D721Med (cell line): ENCODE measurements around the gene MON1A.

Source experiments
- DNase-seq: peaks from one replicate; pipeline ENCODE4 v3.0.0; 2011; ENCODE audit warnings: low spot score; ENCODE audit not compliant: insufficient read length
- FAIRE-seq: peaks from 2 replicates; lab custom pipeline; 2011; peaks lifted over from hg19 to GRCh38; lab: Jason Lieb, UNC
- TF ChIP-seq, protein P1 (sequence below): IDR thresholded peaks from 2 replicates; pipeline ENCODE4 v1.5.1; 2012; ENCODE audit warnings: mild to moderate bottlenecking, control low read depth; ENCODE audit not compliant: insufficient read depth; ENCODE audit errors: missing control alignments

The MON1A gene

GRCh38 chr3:49872801-49873281 is 56.8 kb downstream of the MON1A start:
- no peak for DNase-seq
- TF ChIP-seq, protein P1, sequence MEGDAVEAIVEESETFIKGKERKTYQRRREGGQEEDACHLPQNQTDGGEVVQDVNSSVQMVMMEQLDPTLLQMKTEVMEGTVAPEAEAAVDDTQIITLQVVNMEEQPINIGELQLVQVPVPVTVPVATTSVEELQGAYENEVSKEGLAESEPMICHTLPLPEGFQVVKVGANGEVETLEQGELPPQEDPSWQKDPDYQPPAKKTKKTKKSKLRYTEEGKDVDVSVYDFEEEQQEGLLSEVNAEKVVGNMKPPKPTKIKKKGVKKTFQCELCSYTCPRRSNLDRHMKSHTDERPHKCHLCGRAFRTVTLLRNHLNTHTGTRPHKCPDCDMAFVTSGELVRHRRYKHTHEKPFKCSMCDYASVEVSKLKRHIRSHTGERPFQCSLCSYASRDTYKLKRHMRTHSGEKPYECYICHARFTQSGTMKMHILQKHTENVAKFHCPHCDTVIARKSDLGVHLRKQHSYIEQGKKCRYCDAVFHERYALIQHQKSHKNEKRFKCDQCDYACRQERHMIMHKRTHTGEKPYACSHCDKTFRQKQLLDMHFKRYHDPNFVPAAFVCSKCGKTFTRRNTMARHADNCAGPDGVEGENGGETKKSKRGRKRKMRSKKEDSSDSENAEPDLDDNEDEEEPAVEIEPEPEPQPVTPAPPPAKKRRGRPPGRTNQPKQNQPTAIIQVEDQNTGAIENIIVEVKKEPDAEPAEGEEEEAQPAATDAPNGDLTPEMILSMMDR: no peak
- no peak for FAIRE-seq

DNA sequence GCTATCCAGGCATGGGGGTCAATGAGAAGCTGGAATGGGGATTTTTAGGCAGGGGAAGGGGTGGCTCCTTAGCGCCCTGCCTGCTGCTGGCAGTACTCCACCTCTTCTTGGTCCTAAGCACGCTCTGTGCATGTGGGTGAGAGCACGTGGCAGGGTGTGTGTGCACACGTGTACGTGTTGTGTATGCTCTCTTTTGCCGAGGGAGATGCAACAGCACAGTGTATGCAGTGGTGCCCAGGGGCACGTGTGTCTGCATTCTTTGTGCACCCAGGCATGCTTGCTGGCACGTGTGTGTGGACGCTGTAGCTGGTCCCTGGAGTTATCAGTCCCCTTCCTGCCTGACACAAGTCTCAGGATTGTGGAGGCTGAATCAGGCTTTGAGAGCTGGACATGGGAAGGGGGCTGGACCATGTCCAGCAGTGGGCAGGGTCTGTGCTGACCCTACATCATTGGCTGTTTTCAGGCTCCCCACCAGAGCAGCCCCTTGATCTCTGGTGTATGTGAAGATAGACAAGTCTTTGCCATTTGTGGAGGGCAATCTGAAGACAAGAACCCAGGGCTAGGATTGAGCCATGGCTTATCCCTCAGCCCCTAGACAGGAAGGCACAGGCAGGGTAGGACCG is 58.0 kb downstream of the MON1A start:
- FAIRE-seq (no peak), DNase-seq (no peak)

GRCh38 chr3:49869525-49870126 is 60.0 kb downstream of the MON1A start, which contains the start of gene CAMKV:
CAMKV (minus strand) TSS chr3:49869906; CDS start chr3:49862388, 7,518 bp downstream.
- FAIRE-seq: no peak

More for the DNA sequence above, 58.0 kb downstream of the MON1A start:
- TF ChIP-seq, protein P1: no peak

GRCh38 chr3:49868862-49869466 is 60.6 kb downstream of the MON1A start:
- FAIRE-seq (no peak), DNase-seq (no peak)
- TF ChIP-seq, protein P1: no peak

More at GRCh38 chr3:49869525-49870126, 60.0 kb downstream of the MON1A start, which contains the start of gene CAMKV:
- DNase-seq: peak; percentile 82
- TF ChIP-seq, protein P1: no peak

- DNase-seq (no peak), FAIRE-seq (no peak)
Observed at GRCh38 chr3:49867871-49868321, 61.7 kb downstream of the MON1A start.

GRCh38 chr3:49867400-49867799 is 62.2 kb downstream of the MON1A start:
- FAIRE-seq (no peak), DNase-seq (no peak)
- TF ChIP-seq, protein P1: no peak

More at GRCh38 chr3:49867871-49868321, 61.7 kb downstream of the MON1A start:
- TF ChIP-seq, protein P1: no peak
